ENCODE measurements around the gene BCL2L12. TPM values are rescaled to one million over a fixed set of nuclear protein-coding genes. Genes with fewer than 3 reads are reported as not detected.

Gene BCL2L12
- total RNA-seq, 2 experiments from 2014 or later = 87.2 to 89.1 TPM

DNA sequence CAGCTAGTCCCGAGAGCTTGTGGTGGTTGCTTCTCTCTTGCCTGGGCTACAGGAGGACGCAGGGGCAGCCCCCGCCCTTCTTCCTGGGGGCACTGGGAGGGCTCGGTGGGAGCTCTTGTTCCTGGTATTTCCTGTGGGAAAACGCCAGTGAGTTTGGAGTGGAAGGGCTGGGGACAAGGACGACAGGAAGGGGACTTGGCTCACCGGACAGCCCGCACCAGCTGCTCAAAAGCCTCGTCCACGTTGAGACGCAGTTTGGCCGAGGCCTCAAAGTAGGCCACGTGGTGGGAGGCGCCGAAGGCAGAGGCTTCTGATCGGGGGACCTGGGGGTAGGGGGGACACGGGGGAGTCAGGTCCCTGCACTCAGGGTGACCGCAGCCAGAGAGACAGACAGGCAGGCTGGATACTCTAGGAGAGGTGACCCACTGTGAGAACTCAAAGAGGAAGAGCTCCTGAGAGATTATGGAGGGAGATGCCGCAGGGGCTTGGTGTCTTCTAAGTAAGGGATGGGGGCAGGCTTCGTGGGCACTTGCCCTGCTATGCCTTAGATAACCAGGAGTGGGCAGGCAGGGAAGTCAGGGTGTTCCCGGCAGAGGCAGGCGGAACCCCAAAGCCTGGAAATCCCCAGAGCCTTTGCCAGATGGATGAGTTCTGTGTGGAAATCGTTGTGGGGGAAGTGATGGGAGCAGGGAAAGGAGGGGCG lies 30.1 kb upstream of the BCL2L12 start:
- Mint-ChIP-seq H3K27ac (no peak overlapping the region), H3K9me3 (no peaks in the 10 kb centered on the region), H3K36me3 (peaks cover 1% of the 10 kb centered on the region), H3K4me3 (no peak overlapping the region), H3K4me1 (ENCODE audit: low read depth) (peaks cover 23% of the 10 kb centered on the region), H3K27me3 (no peaks in the 10 kb centered on the region)
- DNase-seq = no peak
- intact Hi-C loops (cut with micrococcal nuclease) = no loop called here
- ChIA-PET CTCF (interaction anchor here (0.6 kb wide), 1 partner anchor 13 kb away, joined by 3 read pairs; no protein-coding TSS in a partner anchor), POLR2A (no interaction called here)

DNA sequence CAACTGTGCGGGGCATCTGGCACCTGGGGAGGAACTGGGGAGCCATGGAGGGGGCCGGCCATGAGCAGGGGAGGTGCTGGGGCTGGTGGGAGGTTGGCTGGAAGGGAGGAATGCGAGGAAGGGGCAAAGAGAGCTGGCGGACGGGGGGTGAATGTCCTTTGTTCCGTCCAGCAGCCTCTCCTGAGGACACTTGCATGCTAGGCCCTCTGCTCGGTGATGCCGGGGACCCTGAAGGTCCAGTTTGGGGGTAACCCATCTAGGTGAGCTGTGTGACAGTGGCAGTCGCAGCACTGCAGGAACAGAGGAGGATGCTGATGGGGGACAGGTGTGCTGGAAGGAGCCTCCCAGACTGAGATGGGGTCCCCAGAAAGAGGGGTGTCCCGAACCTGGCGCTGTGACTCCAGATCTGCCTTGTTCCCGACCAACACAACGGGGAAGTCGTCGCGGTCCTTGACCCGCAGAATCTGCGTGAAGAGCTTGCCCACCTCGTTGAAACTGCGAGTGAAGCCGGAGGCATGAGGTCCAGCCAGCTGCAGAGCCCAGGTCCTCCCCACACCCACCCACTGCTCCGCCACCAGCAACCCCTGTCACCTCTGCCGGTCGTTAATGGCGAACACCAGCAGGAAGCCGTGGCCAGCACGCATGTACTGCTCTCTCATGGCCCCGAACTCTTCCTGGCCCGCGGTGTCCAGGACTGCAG lies 29.4 kb upstream of the BCL2L12 start:
- H3K9me3 Mint-ChIP-seq = no peaks in the 10 kb centered on the region
- ChIA-PET CTCF (no interaction called here), POLR2A (no interaction called here)
- DNase-seq = no peak
- no peak overlapping the region for H3K4me3 Mint-ChIP-seq
- peaks cover 5% of the 10 kb centered on the region for H3K36me3 Mint-ChIP-seq
- no peaks in the 10 kb centered on the region for H3K27me3 Mint-ChIP-seq
- intact Hi-C loops (cut with micrococcal nuclease) = no loop called here
- H3K27ac Mint-ChIP-seq = no peak overlapping the region
- peaks cover 25% of the 10 kb centered on the region for H3K4me1 Mint-ChIP-seq (ENCODE audit: low read depth)

DNA sequence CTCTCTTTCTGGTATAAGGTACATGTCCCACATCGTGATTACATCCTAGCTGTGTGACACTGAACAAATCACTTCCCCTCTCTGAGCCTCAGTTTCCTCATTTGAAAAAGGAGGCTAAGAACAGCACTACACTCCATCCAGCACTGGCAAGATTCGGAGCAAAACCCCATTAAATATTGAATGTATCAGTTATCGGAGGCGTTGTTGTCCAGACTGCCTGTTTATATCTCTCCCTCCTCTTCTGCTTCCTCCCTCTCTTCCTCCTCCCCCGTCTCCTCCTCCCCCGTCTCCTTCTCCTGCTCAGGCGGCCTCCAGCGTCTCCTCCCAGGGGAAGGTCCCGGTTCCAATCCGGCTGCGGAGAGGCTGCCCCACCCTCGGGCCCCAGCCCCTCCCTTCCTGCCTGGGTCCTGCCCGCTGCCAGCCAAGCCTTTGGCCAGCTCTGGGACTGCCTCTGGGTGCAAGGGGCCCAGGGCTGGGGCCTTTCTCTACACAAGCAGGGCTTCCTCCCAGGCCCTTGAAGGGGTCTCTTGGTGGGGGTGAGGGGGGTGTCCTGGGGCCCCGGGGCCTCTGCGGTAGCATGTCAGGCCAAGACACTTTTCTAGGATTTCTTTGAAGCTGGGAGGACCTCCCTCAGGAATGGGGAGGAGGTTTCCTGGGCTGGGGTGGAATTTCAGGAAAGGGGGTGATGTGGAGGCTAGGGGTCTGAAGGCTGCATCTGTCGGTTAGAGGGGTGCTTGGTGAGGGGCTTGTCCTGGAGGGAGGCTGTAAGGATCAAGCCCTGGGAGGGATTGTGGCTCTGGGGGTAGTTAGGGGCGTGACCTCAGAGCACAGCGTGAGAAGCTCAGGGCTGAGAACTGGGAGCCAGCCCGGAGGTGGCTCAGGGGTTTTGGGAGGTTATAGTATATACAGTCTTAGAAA lies 27.7 kb upstream of the BCL2L12 start:
- DNase-seq = peak; percentile 25
- POLR2A ChIA-PET = no interaction called here
- Mint-ChIP-seq H3K9me3 (no peaks in the 10 kb centered on the region), H3K4me1 (ENCODE audit: low read depth) (peaks cover 35% of the 10 kb centered on the region), H3K27ac (no peak overlapping the region), H3K27me3 (no peaks in the 10 kb centered on the region), H3K4me3 (peak overlapping the region; percentile 28), H3K36me3 (peaks cover 5% of the 10 kb centered on the region)
- intact Hi-C loops (cut with micrococcal nuclease) = no loop called here
- CTCF ChIA-PET = interaction anchor here (0.5 to 1.2 kb wide), 2 partner anchors 34 to 37 kb away, joined by 3 read pairs; no protein-coding TSS in a partner anchor

DNA sequence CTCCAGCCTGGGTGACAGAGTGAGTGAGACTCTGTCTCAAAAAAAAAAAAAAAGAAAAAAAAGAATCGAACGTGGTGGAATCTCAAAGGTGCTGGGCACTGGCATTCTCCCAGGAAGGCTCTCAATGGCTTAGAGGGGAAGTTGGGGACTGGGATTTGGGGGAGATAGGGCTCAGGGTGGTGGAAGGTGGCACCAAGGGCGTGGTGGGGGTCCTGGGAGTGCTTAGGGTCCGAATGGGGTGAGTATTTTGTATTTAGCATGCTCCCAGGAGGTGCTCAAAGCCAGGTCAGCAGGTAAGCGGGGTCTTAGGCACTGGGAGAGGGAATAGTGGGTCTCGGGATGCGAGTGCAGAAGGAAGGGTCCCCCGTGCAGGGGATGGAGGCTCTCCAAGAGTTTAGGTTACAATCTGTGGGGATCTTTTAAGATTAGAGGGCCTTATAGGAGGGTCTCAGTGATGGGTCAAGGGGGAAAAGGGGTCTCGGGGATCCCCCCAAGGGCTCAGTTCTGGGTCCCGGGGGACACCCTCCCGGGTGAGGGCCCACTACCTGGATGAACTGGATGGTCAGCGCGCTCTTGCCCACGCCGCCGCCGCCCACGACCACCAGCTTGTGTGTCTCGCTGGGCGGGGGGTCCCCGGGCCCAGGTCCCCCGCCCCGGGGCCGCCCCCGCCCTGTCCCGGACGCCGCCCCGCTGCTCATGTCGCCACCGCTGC lies 26.2 kb upstream of the BCL2L12 start:
- intact Hi-C loops (cut with micrococcal nuclease) = loop anchor here (1.0 to 2.0 kb wide), 8 partner anchors 25 to 227 kb away; partner anchors contain the start of genes AP2A1, NOSIP, PNKP and PTOV1
- POLR2A ChIA-PET = interaction anchor here (0.5 to 3.4 kb wide), 8 partner anchors 25 to 173 kb away, joined by 3 to 48 read pairs (median 9); partner anchors contain the start of genes AP2A1, BCL2L12, FUZ and IRF3
- H3K36me3 Mint-ChIP-seq = peaks cover 8% of the 10 kb centered on the region
- H3K27me3 Mint-ChIP-seq = no peaks in the 10 kb centered on the region
- peak overlapping the region; percentile 13 for H3K27ac Mint-ChIP-seq
- DNase-seq = no peak
- CTCF ChIA-PET = interaction anchor here (0.7 to 1.6 kb wide), 7 partner anchors 25 to 49 kb away, joined by 4 to 7 read pairs (median 6); partner anchors contain the start of genes PRMT1 and PRR12
- peak overlapping the region; percentile 99 for H3K4me3 Mint-ChIP-seq
- H3K4me1 Mint-ChIP-seq (ENCODE audit: low read depth) = peaks cover 49% of the 10 kb centered on the region
- no peaks in the 10 kb centered on the region for H3K9me3 Mint-ChIP-seq

DNA sequence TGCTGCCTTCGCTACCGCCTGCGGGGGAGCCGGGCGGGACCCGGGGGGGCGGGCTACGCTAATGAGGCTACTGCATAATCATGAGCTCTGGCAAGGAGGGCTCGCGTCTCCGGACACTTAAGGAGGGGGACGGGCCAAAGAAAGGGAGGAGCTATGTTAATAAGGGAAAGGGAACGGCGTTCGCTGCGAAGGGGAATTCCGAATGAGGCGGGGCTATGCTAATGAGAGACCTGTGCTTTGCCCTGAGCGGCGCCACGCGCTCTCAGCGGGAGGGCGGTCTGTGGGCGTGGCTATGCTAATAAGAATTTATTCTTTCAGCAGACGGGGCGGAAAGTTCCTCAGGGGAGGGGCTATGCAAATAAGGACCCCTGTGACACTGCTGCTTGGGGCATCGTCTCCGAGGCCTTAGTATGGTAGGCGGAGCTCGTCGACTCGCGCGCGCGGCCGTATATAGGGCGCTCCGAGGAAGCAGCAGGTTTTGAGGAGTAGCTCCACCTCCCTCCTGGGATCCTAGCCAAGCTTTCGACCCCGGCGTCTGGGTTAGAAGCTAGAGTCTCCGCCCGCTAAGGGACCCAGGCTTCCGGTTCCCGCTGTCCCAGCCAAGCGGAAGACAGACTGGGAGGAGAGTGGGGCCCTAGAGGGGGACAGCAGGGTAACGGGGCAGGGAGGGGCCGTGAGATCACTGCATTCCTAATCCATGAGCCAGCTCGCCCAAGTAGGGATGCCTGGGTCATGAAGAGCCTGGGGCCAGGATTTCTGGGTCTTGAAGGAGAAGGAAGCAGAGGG lies 25.4 kb upstream of the BCL2L12 start, which contains the start of gene RRAS:
Gene RRAS (minus strand): TSS at position 31 of the 786 bp plus-strand sequence. CDS start 45 bp downstream, outside the sequence.
- Mint-ChIP-seq H3K27ac (peak within 1 kb of the TSS; percentile 100), H3K4me1 (ENCODE audit: low read depth) (peaks cover 50% of the 10 kb centered on the region), H3K36me3 (peaks cover 8% of the 10 kb centered on the region), H3K4me3 (peak within 1 kb of the TSS; percentile 99), H3K27me3 (no peaks in the 10 kb centered on the region), H3K9me3 (no peaks in the 10 kb centered on the region)
- ChIA-PET POLR2A (interaction anchor here (0.5 to 3.4 kb wide), 12 partner anchors 25 to 257 kb away, joined by 3 to 48 read pairs (median 6); partner anchors contain the start of genes AP2A1, BCL2L12, FUZ and IL4I1), CTCF (interaction anchor here (0.7 to 1.6 kb wide), 9 partner anchors 24 to 94 kb away, joined by 3 to 7 read pairs (median 5); partner anchors contain the start of genes PRMT1 and PRR12)
- intact Hi-C loops (cut with micrococcal nuclease) = loop anchor here (1.0 to 2.0 kb wide), 8 partner anchors 24 to 226 kb away; partner anchors contain the start of genes AP2A1, NOSIP, PNKP and PTOV1
- peak; percentile 100 for DNase-seq

DNA sequence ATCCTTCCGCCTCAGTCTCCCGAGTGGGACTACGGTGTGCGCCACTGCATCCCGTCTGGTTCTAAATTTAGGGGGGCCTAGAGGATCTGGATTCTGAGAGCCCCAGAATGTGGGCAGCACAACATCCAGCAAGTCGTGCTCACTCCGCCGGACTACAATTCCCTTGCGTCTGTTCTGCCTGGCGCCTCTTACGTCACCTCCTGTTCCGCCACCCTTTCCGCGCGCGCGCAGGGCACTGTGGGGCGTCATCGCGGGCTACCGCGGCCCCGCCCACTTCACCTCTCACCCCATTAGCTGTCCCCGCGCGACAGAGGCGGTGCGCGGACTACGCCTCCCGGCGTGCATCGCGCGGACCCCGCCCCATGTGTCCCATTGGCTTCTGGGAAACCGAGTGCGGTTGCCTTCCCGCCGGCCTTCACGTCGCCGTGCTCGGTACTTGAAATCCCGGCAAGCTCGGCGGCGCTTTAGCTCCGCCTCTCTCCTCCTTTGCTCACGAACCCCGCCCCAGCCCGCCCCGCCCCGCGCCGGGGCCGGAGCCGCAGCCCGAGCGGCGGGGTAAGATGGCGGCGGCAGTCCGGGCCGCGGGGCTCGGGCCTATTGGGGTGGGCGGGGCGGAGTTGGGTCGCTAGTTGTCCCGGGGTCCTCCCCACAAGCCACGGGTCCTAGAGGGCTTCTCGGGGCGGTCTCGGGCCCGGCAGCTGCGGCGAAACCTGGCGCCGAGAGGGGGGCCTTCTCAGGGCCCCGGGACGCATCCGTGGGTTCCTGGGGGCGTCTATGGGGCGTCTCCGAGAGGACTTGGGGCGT lies 23.8 kb upstream of the BCL2L12 start, which contains the start of gene SCAF1:
Gene SCAF1 (plus strand): TSS at position 522 of the 804 bp plus-strand sequence. CDS start 2,818 bp downstream, outside the sequence.
- peak; percentile 100 for DNase-seq
- H3K27me3 Mint-ChIP-seq = no peaks in the 10 kb centered on the region
- ChIA-PET POLR2A (interaction anchor here (0.6 to 3.4 kb wide), 5 partner anchors 22 to 52 kb away, joined by 3 to 48 read pairs (median 10); partner anchors contain the start of genes PRMT1 and PRR12), CTCF (interaction anchor here (0.7 to 3.2 kb wide), 5 partner anchors 30 to 39 kb away, joined by 3 to 26 read pairs (median 4); partner anchors contain the start of gene PRMT1)
- H3K9me3 Mint-ChIP-seq = no peaks in the 10 kb centered on the region
- intact Hi-C loops (cut with micrococcal nuclease) = loop anchor here (1.0 to 2.0 kb wide), 5 partner anchors 125 to 234 kb away; partner anchors contain the start of genes ALDH16A1, AP2A1, PNKP and PTOV1
- peaks cover 47% of the 10 kb centered on the region for H3K4me1 Mint-ChIP-seq (ENCODE audit: low read depth)
- H3K36me3 Mint-ChIP-seq = peaks cover 12% of the 10 kb centered on the region
- H3K27ac Mint-ChIP-seq = peak within 1 kb of the TSS; percentile 100
- H3K4me3 Mint-ChIP-seq = peak within 1 kb of the TSS; percentile 99

DNA sequence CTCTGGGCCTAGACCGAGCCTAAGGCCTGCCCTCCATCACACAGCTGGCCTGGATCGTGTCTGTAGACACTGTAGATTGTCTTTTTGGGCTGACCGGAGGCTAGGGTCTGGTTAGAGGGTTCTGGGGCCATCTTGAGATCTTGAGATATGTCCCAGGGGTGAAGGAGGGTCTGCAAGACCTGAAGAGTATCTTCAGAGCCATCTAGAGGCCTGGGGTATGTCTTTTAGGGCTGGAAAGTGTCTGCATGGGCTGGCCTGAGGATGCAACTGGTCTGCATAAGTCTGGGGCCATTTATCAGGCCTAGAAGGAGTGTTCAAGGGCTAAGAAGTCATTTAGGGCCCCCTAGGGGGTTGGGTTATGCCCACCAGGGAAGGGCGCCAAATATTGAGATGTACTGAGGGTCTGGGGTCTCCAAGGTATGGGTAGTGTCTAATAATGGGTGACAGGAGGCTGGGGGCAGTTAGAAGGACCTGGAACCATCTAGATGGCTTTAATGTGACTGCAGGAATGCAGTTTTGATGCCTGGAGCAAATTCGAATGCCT lies 23.2 kb upstream of the BCL2L12 start:
- peak overlapping the region; percentile 99 for H3K4me3 Mint-ChIP-seq
- intact Hi-C loops (cut with micrococcal nuclease) = loop anchor here (1.0 to 2.0 kb wide), 2 partner anchors 190 to 234 kb away; partner anchors contain the start of gene ALDH16A1
- H3K9me3 Mint-ChIP-seq = no peaks in the 10 kb centered on the region
- peak overlapping the region; percentile 90 for H3K27ac Mint-ChIP-seq
- no peak for DNase-seq
- peaks cover 12% of the 10 kb centered on the region for H3K36me3 Mint-ChIP-seq
- no peaks in the 10 kb centered on the region for H3K27me3 Mint-ChIP-seq
- ChIA-PET CTCF (interaction anchor here (0.6 to 3.2 kb wide), 6 partner anchors 29 to 407 kb away, joined by 3 to 26 read pairs (median 4); partner anchors contain the start of gene PRMT1), POLR2A (interaction anchor here (1.2 to 3.4 kb wide), 5 partner anchors 22 to 52 kb away, joined by 4 to 48 read pairs (median 10); partner anchors contain the start of genes PRMT1 and PRR12)
- H3K4me1 Mint-ChIP-seq (ENCODE audit: low read depth) = peaks cover 50% of the 10 kb centered on the region

DNA sequence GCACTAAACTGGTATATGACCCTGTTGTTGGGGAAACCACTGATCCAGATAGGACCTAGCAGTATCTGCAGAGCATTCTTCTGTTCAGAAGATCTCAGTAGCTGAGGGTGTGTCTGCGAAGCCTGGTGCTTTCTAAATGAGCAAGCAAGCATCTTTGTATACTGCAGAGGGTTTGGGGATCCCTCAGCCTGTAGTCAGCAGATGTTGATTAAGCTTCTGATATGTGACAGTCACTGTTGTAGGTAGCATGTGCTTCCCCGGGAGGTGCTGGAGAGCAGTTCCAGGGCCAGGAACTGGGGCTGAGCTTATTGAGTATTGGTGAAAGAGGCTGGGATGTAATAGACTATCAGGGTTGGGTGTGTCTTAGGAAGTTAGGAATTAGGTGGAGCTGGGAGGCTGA lies 22.3 kb upstream of the BCL2L12 start:
- no peaks in the 10 kb centered on the region for H3K27me3 Mint-ChIP-seq
- DNase-seq = peak; percentile 60
- peaks cover 12% of the 10 kb centered on the region for H3K36me3 Mint-ChIP-seq
- H3K4me1 Mint-ChIP-seq (ENCODE audit: low read depth) = peaks cover 44% of the 10 kb centered on the region
- H3K27ac Mint-ChIP-seq = peak overlapping the region; percentile 68
- H3K9me3 Mint-ChIP-seq = no peaks in the 10 kb centered on the region
- ChIA-PET POLR2A (interaction anchor here (0.7 to 3.0 kb wide), 6 partner anchors 12 to 34 kb away, joined by 3 to 20 read pairs (median 5); no protein-coding TSS in a partner anchor), CTCF (interaction anchor here (0.8 to 3.2 kb wide), 6 partner anchors 20 to 170 kb away, joined by 3 to 26 read pairs (median 4); partner anchors contain the start of gene FUZ)
- H3K4me3 Mint-ChIP-seq = peak overlapping the region; percentile 99
- intact Hi-C loops (cut with micrococcal nuclease) = loop anchor here (2.0 kb wide), 1 partner anchor 191 kb away; the partner anchor contains the start of gene ALDH16A1

DNA sequence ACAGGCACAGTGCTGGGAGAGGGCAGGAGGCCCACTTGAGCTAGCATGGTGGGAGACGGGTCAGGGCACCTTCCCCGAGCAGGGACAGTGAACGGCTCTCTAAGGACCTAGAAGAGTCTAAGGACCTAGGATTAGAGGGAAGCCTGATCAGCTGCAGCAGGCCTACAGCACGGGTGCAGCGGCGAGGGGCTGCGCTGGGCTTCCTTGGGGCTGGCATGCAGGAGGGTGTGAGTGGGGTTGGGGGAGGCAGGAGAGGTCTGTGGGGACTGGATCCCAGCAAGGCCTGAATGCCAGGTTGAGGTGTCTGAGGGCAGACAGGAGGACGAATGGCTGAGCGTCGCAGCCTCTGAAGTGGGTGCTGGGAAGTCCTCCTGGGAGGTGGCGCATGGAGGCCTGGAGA lies 20.1 kb upstream of the BCL2L12 start:
- no peak overlapping the region for H3K4me3 Mint-ChIP-seq
- H3K9me3 Mint-ChIP-seq = no peaks in the 10 kb centered on the region
- H3K36me3 Mint-ChIP-seq = peaks cover 15% of the 10 kb centered on the region
- intact Hi-C loops (cut with micrococcal nuclease) = no loop called here
- no peaks in the 10 kb centered on the region for H3K27me3 Mint-ChIP-seq
- ChIA-PET POLR2A (no interaction called here), CTCF (interaction anchor here (1.1 kb wide), 1 partner anchor 35 kb away, joined by 3 read pairs; no protein-coding TSS in a partner anchor)
- no peak overlapping the region for H3K27ac Mint-ChIP-seq
- peaks cover 30% of the 10 kb centered on the region for H3K4me1 Mint-ChIP-seq (ENCODE audit: low read depth)
- no peak for DNase-seq

Data from activated CD4-positive, alpha-beta memory T cell treated with anti-CD3 and anti-CD28 coated beads for 36 hours (primary cell).